Ecto neural progenitor cell (in vitro differentiated cells): ENCODE data around the gene TMEM86B.

Source experiments
- DNase-seq: peaks from one replicate; pipeline ENCODE4 v3.0.0-alpha.2; 2018; ENCODE audit warnings: low spot score

Gene TMEM86B

DNA sequence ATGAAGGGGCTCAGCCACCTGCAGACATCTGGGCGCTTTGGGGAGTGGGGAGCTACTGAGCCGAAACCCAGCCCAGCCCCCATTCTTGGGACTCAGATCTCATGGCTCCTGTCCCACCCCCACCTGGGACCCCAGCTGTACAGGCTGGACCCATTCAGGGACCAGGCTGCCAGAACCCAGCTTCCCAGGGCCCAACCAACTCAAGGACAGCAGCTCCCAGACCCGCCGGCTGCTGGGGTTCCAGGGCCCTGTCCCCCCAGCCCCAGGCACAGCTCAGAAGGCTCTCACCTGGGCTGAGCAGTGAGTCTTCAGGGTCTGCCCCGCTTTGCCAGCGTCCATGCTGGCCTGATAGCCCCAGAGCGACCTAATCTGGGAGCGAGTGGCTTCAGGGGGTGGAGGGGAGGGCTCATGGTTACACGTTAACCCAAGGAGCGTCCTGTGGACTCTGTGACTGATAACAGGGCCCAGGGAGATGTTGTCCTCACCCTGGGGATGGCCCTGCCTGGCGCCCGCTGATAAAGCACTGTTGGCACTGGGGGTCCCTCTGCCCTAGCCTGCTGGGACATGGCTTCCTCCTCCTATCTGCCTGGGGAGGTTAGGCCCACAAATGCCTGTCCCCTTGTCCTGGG, at the start of gene TMEM86B:
Gene TMEM86B, minus strand, starts transcription at position 361 of the 629 bp plus-strand sequence. Its CDS starts 22 bp downstream, at position 339.
- DNase-seq, result no peak

DNA sequence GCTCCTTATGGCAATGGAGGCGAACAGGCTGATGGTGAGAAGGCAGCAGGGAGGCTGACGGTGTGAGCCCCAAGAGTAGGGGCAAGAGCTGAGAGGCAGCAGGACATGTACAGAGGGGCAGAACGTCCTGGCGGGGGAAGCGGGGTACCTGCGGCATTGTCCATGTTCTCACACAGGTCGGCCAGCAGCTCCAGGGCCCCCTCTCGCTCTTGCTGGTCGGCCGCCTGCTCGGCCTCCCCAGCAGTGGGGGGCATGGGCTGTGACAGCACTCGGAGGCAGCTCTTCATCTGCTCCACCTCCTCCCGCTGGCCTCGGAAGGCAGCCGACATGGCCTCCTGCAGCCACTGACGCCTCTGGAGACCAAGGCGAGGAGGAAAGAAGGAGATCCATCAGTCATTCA, 48.9 kb upstream of the TMEM86B start:
- DNase-seq, result no peak

GRCh38 chr19:55276720-55277430, 48.3 kb upstream of the TMEM86B start:
- no peak for DNase-seq

DNA sequence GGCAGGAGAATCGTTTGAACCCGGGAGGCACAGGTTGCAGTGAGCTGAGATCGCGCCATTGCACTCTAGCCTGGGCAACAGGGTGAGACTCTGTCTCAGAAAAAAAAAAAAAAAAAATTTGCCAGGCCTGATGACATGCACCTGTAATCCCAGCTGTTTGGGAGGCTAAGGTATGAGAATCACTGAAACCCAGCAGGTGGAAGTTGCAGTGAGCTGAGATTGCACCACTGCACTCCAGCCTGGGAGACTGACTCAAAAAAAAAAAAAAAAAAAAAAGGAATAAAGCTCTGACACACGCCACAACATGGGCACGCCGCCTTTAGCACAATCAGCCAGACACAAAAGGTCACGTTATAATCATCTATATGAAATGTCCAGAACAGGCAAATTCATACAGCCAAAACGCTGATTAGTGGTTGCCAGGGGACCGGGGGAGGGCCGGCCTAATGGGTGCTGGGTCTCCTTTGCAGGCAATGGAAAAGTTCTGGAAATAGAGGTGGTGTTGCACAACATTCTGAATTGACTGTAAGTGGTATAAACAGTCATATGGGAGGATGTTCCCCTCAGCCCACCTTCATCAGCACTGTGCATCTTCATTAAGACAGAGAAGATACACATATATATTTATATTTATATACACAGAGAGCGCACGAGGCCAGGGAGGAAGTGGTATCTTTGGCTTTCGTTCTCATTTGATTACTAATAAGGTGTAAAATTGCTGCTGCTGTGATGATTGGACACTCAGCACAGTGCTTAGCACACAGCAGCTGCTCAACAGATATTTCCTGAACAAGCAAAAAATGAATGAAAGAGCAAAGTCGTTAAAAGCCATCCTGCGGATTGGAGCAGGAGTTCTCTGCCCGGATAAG, 47.5 kb upstream of the TMEM86B start:
- DNase-seq, result no peak

- no peak for DNase-seq
Measured at GRCh38 chr19:55273978-55274707, 45.6 kb upstream of the TMEM86B start.

- DNase-seq, result no peak
Measured at GRCh38 chr19:55272142-55272541, 43.6 kb upstream of the TMEM86B start.

- no peak for DNase-seq
Measured at GRCh38 chr19:55270172-55270942, 41.8 kb upstream of the TMEM86B start.

GRCh38 chr19:55269299-55269698, 40.7 kb upstream of the TMEM86B start:
- no peak for DNase-seq

DNA sequence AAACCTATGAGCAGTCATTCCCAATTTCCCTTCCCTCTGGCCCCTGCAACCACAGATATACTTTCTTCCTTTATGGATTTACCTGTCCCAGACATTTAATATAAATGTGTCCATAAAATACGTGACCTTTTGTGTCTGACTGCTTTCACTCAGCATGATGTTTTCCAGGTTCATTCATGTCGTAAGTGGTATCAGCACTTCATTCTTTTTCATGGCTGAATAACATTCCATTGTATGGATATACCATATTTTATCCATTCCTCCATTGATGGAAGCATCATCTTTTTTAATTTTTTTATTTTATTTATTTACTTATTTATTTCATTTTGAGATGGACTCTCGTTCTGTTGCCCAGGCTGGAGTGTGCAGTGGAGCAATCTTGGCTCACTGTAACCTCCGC, 38.3 kb upstream of the TMEM86B start:
- no peak for DNase-seq

GRCh38 chr19:55266404-55266803, 37.8 kb upstream of the TMEM86B start:
- no peak for DNase-seq

DNA sequence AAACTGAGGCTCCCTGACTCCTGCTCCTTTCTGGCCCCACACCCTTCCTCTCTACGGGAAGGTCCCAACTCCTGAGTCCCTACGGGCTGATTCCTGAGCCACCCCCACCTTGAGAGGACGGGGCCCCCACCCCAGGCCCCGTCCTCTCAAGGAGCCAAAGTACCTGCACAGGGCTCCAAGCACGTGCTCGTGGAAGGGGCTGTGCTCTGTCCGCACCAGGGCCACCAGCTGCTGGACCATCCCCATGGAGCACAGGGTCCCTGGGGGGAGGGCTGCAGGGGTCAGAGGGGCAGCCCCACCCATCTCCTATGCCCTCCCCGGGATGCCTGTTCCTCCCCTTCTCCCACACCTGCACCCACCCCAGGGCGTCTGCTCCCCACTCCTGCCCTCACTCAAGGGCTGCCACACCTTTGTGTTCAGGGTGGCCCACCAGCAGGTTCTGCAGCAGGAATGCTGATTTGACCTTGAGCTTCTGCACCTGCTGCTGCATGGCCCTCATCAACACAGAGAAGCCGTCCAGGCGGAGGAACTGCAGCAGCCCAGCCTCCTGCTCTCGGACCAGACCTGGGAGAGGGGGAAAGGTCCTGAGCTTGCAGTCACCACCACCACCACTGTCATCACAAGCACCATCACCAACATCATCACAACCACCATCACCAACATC, 37.3 kb upstream of the TMEM86B start:
- no peak for DNase-seq

DNA sequence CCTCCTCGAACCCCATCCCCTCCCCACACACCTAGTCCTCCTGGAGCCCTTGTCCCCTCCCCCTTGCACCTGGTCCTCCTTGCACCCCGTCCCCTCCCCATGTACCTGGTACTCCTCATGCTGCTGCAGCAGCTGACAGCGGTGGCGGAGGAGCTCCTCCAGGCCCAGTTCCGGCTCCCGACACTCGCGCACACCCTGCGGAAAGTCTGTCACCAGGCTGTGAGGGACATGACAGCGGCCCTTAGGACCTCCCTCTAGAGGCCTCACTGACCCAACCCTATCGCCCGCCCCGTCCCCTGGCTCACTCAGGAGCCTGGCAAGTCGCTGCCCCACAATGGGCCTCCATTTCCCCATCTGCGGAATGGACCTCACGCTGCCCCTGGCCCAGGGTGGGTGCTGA, 36.6 kb upstream of the TMEM86B start:
- no peak for DNase-seq

DNA sequence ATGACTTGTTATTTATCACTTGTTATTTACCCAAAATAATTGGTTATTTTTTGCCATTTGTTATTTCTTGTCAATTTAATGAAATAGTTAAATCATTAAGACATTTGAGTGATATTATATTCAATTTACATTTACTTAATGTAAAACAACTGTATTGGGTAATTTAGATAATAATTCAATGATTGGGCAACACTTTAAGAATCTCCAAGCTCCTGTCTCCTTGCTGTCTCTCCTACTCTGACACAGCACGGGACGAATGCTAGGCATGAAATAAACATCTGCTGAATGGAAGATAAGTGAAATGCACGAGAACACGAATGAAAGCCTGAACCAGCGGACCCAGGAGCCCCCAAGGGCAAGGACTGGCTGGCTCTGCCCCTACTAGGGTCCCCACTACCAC, 36.0 kb upstream of the TMEM86B start:
- no peak for DNase-seq

- DNase-seq, result no peak
Measured at GRCh38 chr19:55262359-55262758, 33.8 kb upstream of the TMEM86B start.

DNA sequence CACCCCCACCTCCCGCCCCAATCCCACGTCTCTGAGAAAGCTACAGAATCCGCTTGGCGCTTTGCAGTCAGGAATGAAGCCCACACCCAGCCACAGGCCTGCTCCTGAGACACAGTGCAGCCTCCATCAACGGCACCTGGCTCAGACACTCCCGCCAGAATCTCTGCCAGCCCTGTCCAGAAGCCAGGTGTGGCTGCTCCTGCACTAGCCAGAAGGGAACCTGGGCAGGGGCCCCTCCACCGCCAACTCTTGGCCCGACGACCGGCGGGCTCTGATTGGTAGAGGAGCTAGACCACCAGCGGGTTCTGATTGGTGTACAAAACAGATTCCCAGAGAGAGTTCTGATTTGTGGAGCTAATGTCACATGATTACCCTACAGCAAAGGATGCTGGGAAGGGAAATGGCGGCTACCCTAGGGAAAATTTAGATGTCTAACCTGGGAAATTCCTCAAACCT, 33.1 kb upstream of the TMEM86B start:
- no peak for DNase-seq

- DNase-seq, result peak; percentile 58
Measured at GRCh38 chr19:55259540-55260210, 31.1 kb upstream of the TMEM86B start.

DNA sequence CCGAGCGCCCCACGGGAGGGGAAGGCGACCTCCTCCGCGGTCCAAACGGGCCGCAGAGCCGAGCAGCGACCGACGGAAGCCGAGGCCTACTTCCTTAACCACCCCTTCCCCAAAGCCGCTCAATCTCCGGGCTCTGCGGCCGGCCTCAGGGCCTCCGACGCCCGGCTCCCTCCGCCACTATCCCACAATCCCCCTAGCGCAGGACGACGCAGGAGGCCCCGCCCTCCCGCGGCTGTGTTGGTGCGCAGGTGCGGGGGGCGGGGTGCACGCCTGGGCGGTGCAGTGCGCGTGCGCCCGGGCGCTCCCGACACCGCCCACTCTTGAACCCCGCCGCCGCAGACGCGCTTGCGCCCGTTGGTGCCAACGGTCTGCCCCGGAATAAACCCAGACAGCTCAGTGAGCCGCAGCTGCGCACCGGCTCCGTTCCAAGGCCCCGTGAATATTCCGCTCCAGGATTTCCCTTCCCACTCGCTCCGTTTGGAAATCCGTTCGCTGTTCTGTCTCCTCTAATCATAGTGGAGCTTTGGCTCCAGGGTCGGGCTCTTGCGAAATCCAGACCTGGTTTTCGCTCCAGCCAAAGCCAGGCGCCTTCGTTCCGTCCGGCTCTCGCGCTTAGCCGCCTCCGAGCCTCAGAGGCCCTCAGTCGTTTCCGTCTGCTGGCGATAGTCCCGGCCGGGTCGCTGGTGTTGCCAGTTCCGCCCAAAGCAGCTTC, 30.4 kb upstream of the TMEM86B start, which contains the start of gene PPP6R1:
Gene PPP6R1, minus strand, starts transcription at position 190 of the 712 bp plus-strand sequence. CDS start 11,914 bp downstream, outside the sequence.
- DNase-seq, result peak; percentile 96

DNA sequence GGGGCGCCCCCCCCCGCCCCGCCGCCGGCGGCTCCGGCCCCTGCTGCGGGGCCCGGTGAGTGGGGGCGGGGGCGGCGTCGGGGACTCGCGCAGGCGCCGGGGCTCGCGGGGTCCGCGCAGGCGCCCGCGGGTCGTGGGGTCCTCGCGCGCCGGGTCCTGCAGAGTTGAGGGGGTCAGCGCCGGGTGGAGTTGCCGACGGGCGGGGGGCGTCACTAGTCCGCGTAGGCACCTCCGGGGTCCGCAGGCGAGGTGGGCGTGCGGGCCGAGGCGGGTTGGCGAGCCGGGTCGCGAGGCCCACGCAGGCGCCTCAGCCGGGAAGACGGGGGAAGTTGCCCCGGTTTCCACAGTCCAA, 29.9 kb upstream of the TMEM86B start:
- DNase-seq, result no peak
